ENCODE data around the gene TTC12. TPM values are rescaled to one million over a fixed set of nuclear protein-coding genes. Genes with fewer than 3 reads are reported as not detected.

Gene TTC12
- total RNA-seq, 2 donors from 2014 or later, result 19.5 to 26.7 TPM

DNA sequence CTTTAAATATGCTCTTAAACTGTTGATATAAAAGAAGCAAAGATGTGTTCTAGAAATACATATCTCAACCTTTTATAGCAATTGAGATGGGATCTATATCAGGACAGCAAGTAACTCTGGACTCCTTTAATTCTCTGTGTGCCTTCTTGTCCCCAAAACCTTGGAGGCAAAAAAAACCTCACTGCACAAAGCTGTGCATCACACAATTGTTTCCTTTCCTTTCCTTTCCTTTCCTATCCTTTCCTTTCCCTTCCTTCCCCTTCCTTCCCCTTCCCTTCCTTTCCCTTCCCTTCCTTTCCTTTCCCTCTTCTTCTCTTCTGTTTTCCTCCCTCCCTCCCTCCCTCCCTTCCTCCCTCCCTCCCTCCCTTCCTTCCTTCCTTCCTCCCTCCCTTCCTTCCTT lies 9.5 kb upstream of the TTC12 start:
- H3K27me3 Mint-ChIP-seq (ENCODE audit: insufficient read depth), result peaks cover 32% of the 10 kb centered on the region
- no peak for DNase-seq
- Histone ChIP-seq H3K9me3 (ENCODE audit: control insufficient read depth, low read length) (peaks cover 5% of the 10 kb centered on the region), H3K4me1 (ENCODE audit: control insufficient read depth, insufficient read depth, low read length) (no peaks in the 10 kb centered on the region), H3K4me3 (ENCODE audit: low read length) (no peak overlapping the region), H3K27me3 (ENCODE audit: control insufficient read depth, insufficient read depth, low read length, poor library complexity, severe bottlenecking) (peaks cover 18% of the 10 kb centered on the region), H3K36me3 (ENCODE audit: control insufficient read depth, insufficient read depth, low read length) (no peaks in the 10 kb centered on the region), H3K27ac (ENCODE audit: low read depth, low read length) (no peak overlapping the region), H3K9ac (ENCODE audit: extremely low read depth, low read length, poor library complexity, severe bottlenecking) (no peak overlapping the region)
- TF ChIP-seq, protein P1, sequence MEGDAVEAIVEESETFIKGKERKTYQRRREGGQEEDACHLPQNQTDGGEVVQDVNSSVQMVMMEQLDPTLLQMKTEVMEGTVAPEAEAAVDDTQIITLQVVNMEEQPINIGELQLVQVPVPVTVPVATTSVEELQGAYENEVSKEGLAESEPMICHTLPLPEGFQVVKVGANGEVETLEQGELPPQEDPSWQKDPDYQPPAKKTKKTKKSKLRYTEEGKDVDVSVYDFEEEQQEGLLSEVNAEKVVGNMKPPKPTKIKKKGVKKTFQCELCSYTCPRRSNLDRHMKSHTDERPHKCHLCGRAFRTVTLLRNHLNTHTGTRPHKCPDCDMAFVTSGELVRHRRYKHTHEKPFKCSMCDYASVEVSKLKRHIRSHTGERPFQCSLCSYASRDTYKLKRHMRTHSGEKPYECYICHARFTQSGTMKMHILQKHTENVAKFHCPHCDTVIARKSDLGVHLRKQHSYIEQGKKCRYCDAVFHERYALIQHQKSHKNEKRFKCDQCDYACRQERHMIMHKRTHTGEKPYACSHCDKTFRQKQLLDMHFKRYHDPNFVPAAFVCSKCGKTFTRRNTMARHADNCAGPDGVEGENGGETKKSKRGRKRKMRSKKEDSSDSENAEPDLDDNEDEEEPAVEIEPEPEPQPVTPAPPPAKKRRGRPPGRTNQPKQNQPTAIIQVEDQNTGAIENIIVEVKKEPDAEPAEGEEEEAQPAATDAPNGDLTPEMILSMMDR (conservative IDR thresholded peaks at IDR 0.05), result no peak
- no peak overlapping the region for H3K4me3 Mint-ChIP-seq
- no peaks in the 10 kb centered on the region for H3K9me3 Mint-ChIP-seq
- no peak overlapping the region for H3K27ac Mint-ChIP-seq
- no peaks in the 10 kb centered on the region for H3K36me3 Mint-ChIP-seq (ENCODE audit: low read depth)
- no peaks in the 10 kb centered on the region for H3K4me1 Mint-ChIP-seq

DNA sequence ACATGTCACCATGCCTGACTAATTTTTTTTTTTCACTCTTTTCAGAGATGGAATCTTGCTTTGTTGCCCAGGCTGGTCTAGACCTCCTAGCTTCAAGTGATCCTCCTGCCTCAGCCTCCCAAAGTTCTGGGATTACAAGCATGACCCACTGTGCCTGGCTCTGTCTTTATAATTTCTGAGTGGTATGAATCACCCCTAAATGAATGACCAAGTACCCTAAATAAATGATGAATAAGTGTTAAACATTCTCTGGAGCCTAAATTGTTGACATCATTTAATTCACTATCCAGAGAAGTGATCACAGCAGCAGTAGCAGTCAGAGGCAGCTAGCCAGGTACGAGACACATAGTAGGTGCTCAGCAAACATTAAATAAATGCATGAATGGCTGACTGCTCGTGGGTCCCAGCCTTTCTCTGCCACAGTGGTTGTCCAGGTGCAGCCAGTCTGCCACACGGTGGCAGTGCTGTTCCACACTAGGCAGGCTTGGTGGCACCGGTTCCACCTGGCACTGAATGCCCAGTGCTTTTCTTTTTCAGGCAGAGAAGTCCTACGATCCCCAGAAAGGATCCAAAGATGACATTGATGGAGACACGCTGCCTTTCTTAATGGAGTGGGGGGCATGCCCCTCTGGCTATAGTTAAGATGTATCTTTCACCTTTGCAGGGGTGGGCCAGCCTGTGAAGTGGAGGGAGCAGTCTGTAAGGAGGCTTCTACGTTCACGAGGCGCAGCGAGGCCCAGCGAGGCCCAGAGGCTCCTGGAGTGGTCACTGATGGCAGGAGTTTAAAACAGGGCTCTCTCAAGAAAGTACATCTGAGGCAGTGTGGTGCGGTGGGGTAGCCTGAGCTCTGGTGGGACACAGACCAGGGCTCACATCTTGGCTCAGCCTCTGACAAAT lies 8.7 kb upstream of the TTC12 start:
- Histone ChIP-seq H3K4me1 (ENCODE audit: control insufficient read depth, insufficient read depth, low read length) (no peaks in the 10 kb centered on the region), H3K36me3 (ENCODE audit: control insufficient read depth, insufficient read depth, low read length) (no peaks in the 10 kb centered on the region), H3K4me3 (ENCODE audit: low read length) (no peak overlapping the region), H3K27me3 (ENCODE audit: control insufficient read depth, insufficient read depth, low read length, poor library complexity, severe bottlenecking) (peaks cover 18% of the 10 kb centered on the region), H3K9ac (ENCODE audit: extremely low read depth, low read length, poor library complexity, severe bottlenecking) (no peak overlapping the region), H3K9me3 (ENCODE audit: control insufficient read depth, low read length) (no peaks in the 10 kb centered on the region), H3K27ac (ENCODE audit: low read depth, low read length) (no peak overlapping the region)
- no peak overlapping the region for H3K27ac Mint-ChIP-seq
- H3K9me3 Mint-ChIP-seq, result no peaks in the 10 kb centered on the region
- no peaks in the 10 kb centered on the region for H3K36me3 Mint-ChIP-seq (ENCODE audit: low read depth)
- no peak overlapping the region for H3K4me3 Mint-ChIP-seq
- peaks cover 26% of the 10 kb centered on the region for H3K27me3 Mint-ChIP-seq (ENCODE audit: insufficient read depth)
- peak; percentile 93 for DNase-seq
- 52 to 64% methylated on average over 8 to 12 of the region's 12 CpGs for WGBS, 2 experiments (ENCODE audit: insufficient coverage in 1 of 2, insufficient read length in 1 of 2)
- TF ChIP-seq, protein P1 (conservative IDR thresholded peaks at IDR 0.05), result peak; percentile 96
- H3K4me1 Mint-ChIP-seq, result no peaks in the 10 kb centered on the region

DNA sequence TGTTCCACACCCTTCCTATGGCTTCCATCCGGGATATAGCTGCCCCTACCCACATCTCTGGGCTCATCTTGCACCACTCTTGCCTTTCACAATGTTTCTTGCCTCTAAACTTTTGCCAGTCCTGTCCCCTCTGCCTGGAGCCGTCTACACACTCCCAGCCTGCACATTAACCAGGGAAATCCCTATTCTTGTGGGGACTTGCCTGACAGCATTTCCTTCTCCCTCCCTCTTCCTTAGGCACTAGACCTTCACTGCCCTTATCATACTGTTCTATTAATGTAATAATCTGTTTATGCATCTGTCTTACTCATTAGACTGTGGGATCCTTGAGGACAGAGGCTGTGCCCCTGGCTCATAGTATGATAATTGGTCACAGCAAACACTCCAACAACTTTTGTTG lies 5.8 kb upstream of the TTC12 start:
- Mint-ChIP-seq H3K9me3 (no peaks in the 10 kb centered on the region), H3K27ac (no peak overlapping the region), H3K27me3 (ENCODE audit: insufficient read depth) (peaks cover 30% of the 10 kb centered on the region), H3K36me3 (ENCODE audit: low read depth) (no peaks in the 10 kb centered on the region), H3K4me1 (no peaks in the 10 kb centered on the region), H3K4me3 (no peak overlapping the region)
- H3K27me3 ChIP-seq (ENCODE audit: control insufficient read depth, insufficient read depth, low read length, poor library complexity, severe bottlenecking), result peaks cover 25% of the 10 kb centered on the region
- H3K9ac ChIP-seq (ENCODE audit: extremely low read depth, low read length, poor library complexity, severe bottlenecking), result no peak overlapping the region
- H3K36me3 ChIP-seq (ENCODE audit: control insufficient read depth, insufficient read depth, low read length), result no peaks in the 10 kb centered on the region
- H3K9me3 ChIP-seq (ENCODE audit: control insufficient read depth, low read length), result no peaks in the 10 kb centered on the region
- TF ChIP-seq, protein P1 (conservative IDR thresholded peaks at IDR 0.05), result no peak
- H3K4me1 ChIP-seq (ENCODE audit: control insufficient read depth, insufficient read depth, low read length), result no peaks in the 10 kb centered on the region
- no peak overlapping the region for H3K27ac ChIP-seq (ENCODE audit: low read depth, low read length)
- no peak for DNase-seq
- 68 to 73% methylated on average over 2 of the region's 2 CpGs for WGBS, 2 experiments (ENCODE audit: insufficient coverage in 1 of 2, insufficient read length in 1 of 2)
- no peak overlapping the region for H3K4me3 ChIP-seq (ENCODE audit: low read length)

Measured in endodermal cell (in vitro differentiated cells).